Panc1 (cell line): Measurements from ENCODE around the gene UBE2J2. TPM values are rescaled to one million over a fixed set of nuclear protein-coding genes. Genes with fewer than 3 reads are reported as not detected.

Experiments
- ATAC-seq: fragments of 200-7000 bp; cut with Tn5 transposase; 2 replicates; pipeline ENCODE4 v1.9.1; 2020; ENCODE audit warnings: mild to moderate bottlenecking, moderate library complexity
- BruUV-seq: library from RNA; stranded (reverse); fragments of 400-500 nt; replicated peaks from 2 replicates; lab custom pipeline; 2021; lab: Mats Ljungman, UMichigan
- CTCF ChIA-PET: fragments of 300-600 bp; sonication (Branson Sonifier 250); formaldehyde crosslinking; loops from one replicate; lab custom pipeline; 2022; ENCODE audit warnings: antibody characterized with exemption; lab: Charles Lee
- POLR2A ChIA-PET: fragments of 300-600 bp; sonication (Branson Sonifier 250); formaldehyde crosslinking; loops from one replicate; lab custom pipeline; 2022; ENCODE audit warnings: antibody characterized with exemption; lab: Charles Lee
- DNase-seq: peaks from one replicate; pipeline ENCODE4 v3.0.0-alpha.2; 2010; ENCODE audit warnings: low read depth, low spot score
- H3K27ac ChIP-seq: 2 replicates; pipeline ENCODE4 v1.5.1; 2011; ENCODE audit warnings: mild to moderate bottlenecking, low read length, inconsistent platforms
- H3K27me3 ChIP-seq: fragments of 200-500 bp; sonication (Bioruptor generic); 2 replicates; pipeline ENCODE4 v1.6.0; 2014; ENCODE audit warnings: low read length, inconsistent platforms; ENCODE audit not compliant: control insufficient read depth, insufficient read depth
- H3K36me3 ChIP-seq: fragments of 200-500 bp; sonication (Bioruptor generic); 2 replicates; pipeline ENCODE4 v1.5.1; 2014; ENCODE audit warnings: inconsistent platforms, mild to moderate bottlenecking, low read length, moderate library complexity; ENCODE audit not compliant: control insufficient read depth, insufficient read depth
- H3K4me1 ChIP-seq: 2 replicates; pipeline ENCODE4 v1.5.1; 2011; ENCODE audit warnings: inconsistent platforms, mild to moderate bottlenecking, low read length, moderate library complexity; ENCODE audit not compliant: control insufficient read depth, insufficient read depth
- H3K4me3 ChIP-seq, 2 experiments: 2 replicates each; pipeline ENCODE4 v1.5.1; 2011 to 2012; ENCODE audit warnings: low read depth in 2 of 2, low read length in 2 of 2, mild to moderate bottlenecking in 2 of 2, inconsistent platforms in 1 of 2, moderate library complexity in 1 of 2
- H3K9me3 ChIP-seq: fragments of 200-500 bp; sonication (Bioruptor generic); 2 replicates; pipeline ENCODE4 v1.5.1; 2014; ENCODE audit warnings: low read depth, mild to moderate bottlenecking, inconsistent platforms, low read length, moderate library complexity; ENCODE audit not compliant: control insufficient read depth, insufficient read depth
- POLR2AphosphoS5 ChIP-seq: IDR thresholded peaks from 2 replicates; pipeline ENCODE4 v1.6.1; 2012; ENCODE audit warnings: mild to moderate bottlenecking, low read depth, low read length, moderate library complexity
- SIN3A ChIP-seq: IDR thresholded peaks from 2 replicates; pipeline ENCODE4 v1.6.1; 2012; ENCODE audit warnings: low read depth, mild to moderate bottlenecking, low read length, moderate library complexity, borderline replicate concordance; ENCODE audit not compliant: insufficient read depth
- TCF7L2 ChIP-seq: IDR thresholded peaks from 2 replicates; pipeline ENCODE4 v1.6.1; 2011; ENCODE audit warnings: mild to moderate bottlenecking, low read depth, low read length, inconsistent platforms
- in situ Hi-C: cut with HindIII; loops from 2 replicates; pipeline ENCODE4 v1.10.0; 2016; ENCODE audit warnings: low sequenced_read_pairs, low pct_unique_long_range_greater_than_20kb
- intact Hi-C: fragments of 100-400 bp; cut with micrococcal nuclease; formaldehyde crosslinking; loops from one replicate; pipeline ENCODE4 v1.10.0; 2022; ENCODE audit not compliant: unreplicated experiment
- total RNA-seq: library from RNA; stranded (reverse); gene quantifications from one replicate; pipeline ENCODE4 v1.2.1, GENCODE V29; 2021; ENCODE audit not compliant: unreplicated experiment
- TF ChIP-seq, protein P1 (sequence below): fragments of 450-650 bp; IDR thresholded peaks from 2 replicates; pipeline ENCODE4 v1.5.1; 2017; ENCODE audit warnings: mild to moderate bottlenecking
- TF ChIP-seq, protein P2 (sequence below), 2 experiments: IDR thresholded peaks; 2 replicates each; pipeline ENCODE4 v1.6.1; 2011 to 2012; ENCODE audit warnings: low read depth in 2 of 2, control low read depth in 1 of 2, low read length in 1 of 2, mild to moderate bottlenecking in 1 of 2, moderate library complexity in 1 of 2; ENCODE audit not compliant: insufficient read depth in 1 of 2

Gene UBE2J2
- total RNA-seq, 1 experiment from 2014 or later = 101 TPM

DNA sequence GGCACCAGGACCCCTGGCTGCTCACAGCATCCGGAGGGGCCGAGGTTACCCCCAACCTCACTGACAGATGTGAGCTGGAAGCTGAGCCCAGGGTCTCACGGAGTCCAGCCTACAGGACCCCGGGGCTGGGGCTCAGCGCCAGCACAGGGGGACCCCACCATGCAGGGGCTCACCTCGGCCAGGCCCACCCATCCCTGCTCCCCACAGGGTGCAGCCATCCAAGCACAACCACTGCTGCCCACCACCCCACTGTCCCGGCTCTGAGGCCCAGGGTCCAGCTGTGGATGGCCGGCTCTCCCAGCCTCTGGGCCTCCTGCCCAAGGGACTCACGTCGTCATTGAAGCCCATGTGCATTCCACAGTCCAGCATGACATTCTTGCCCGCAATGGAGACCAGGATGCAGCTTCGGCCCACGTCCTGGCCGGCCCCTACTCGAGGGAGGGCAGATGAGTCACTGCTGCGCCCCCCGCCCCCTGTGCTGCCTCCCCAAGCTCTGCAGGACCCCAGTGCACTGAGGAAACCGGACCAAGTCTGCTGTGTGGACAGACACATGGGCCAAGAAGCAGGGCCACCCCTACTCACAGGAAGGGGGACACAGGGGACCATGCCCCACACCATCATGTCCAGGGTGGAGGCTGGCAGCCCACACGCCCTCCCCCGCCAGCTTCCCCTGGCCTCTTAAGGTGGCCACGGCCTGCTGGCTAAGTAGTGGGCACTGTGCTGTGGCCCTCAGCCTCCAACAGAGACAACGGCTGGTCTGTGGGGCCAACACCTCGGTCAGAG, 47.2 kb upstream of the UBE2J2 start:
- Histone ChIP-seq H3K4me3 (no peak overlapping the region), H3K9me3 (no peaks in the 10 kb centered on the region), H3K4me1 (peaks cover 42% of the 10 kb centered on the region), H3K27me3 (no peaks in the 10 kb centered on the region), H3K27ac (no peak overlapping the region), H3K36me3 (no peaks in the 10 kb centered on the region; the same call in none of the 2 replicates)
- DNase-seq (no peak), ATAC-seq (no peak)
- ChIA-PET POLR2A (no interaction called here), CTCF (no interaction called here)
- BruUV-seq = no TSS peak
- intact Hi-C loops (no loop called here), in situ Hi-C loops (no loop called here)
- TF ChIP-seq, protein P1, sequence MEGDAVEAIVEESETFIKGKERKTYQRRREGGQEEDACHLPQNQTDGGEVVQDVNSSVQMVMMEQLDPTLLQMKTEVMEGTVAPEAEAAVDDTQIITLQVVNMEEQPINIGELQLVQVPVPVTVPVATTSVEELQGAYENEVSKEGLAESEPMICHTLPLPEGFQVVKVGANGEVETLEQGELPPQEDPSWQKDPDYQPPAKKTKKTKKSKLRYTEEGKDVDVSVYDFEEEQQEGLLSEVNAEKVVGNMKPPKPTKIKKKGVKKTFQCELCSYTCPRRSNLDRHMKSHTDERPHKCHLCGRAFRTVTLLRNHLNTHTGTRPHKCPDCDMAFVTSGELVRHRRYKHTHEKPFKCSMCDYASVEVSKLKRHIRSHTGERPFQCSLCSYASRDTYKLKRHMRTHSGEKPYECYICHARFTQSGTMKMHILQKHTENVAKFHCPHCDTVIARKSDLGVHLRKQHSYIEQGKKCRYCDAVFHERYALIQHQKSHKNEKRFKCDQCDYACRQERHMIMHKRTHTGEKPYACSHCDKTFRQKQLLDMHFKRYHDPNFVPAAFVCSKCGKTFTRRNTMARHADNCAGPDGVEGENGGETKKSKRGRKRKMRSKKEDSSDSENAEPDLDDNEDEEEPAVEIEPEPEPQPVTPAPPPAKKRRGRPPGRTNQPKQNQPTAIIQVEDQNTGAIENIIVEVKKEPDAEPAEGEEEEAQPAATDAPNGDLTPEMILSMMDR = no peak
- TF ChIP-seq SIN3A = no peak
- TF ChIP-seq, protein P2, sequence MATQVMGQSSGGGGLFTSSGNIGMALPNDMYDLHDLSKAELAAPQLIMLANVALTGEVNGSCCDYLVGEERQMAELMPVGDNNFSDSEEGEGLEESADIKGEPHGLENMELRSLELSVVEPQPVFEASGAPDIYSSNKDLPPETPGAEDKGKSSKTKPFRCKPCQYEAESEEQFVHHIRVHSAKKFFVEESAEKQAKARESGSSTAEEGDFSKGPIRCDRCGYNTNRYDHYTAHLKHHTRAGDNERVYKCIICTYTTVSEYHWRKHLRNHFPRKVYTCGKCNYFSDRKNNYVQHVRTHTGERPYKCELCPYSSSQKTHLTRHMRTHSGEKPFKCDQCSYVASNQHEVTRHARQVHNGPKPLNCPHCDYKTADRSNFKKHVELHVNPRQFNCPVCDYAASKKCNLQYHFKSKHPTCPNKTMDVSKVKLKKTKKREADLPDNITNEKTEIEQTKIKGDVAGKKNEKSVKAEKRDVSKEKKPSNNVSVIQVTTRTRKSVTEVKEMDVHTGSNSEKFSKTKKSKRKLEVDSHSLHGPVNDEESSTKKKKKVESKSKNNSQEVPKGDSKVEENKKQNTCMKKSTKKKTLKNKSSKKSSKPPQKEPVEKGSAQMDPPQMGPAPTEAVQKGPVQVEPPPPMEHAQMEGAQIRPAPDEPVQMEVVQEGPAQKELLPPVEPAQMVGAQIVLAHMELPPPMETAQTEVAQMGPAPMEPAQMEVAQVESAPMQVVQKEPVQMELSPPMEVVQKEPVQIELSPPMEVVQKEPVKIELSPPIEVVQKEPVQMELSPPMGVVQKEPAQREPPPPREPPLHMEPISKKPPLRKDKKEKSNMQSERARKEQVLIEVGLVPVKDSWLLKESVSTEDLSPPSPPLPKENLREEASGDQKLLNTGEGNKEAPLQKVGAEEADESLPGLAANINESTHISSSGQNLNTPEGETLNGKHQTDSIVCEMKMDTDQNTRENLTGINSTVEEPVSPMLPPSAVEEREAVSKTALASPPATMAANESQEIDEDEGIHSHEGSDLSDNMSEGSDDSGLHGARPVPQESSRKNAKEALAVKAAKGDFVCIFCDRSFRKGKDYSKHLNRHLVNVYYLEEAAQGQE (IDR thresholded peaks at IDR 0.05; ENCODE audit: insufficient read depth in 1 of 2, low read depth in 2 of 2, low read length in 1 of 2) = no peak
- TF ChIP-seq POLR2AphosphoS5 = no peak
- TF ChIP-seq TCF7L2 = no peak

DNA sequence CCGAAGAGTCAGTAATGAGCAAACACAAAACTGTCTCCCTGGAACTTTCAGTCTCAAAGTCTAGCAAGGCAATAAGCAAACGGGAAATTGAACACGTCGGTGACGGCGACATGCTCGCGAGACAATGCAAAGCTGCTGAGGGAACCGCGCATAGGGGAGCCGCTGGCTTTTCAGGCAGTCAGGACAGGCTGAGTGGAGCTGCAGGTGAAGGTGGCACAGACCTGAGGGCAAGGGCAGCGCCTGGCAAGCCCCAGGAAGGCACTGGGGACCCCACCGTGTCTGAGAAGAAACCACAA, 45.9 kb upstream of the UBE2J2 start:
- H3K27ac ChIP-seq = no peak overlapping the region
- H3K9me3 ChIP-seq = no peaks in the 10 kb centered on the region
- no peak for TF ChIP-seq TCF7L2
- TF ChIP-seq, protein P2 (IDR thresholded peaks at IDR 0.05; ENCODE audit: insufficient read depth in 1 of 2, low read depth in 2 of 2, low read length in 1 of 2) = no peak
- TF ChIP-seq SIN3A = no peak
- TF ChIP-seq POLR2AphosphoS5 = no peak
- TF ChIP-seq, protein P1 = no peak
- no peak overlapping the region for H3K4me3 ChIP-seq
- ChIA-PET POLR2A (no interaction called here), CTCF (no interaction called here)
- DNase-seq (no peak), ATAC-seq (no peak)
- BruUV-seq = no TSS peak
- intact Hi-C loops = no loop called here
- H3K4me1 ChIP-seq = peaks cover 38% of the 10 kb centered on the region
- no peaks in the 10 kb centered on the region for H3K27me3 ChIP-seq
- no peaks in the 10 kb centered on the region; the same call in 1 of the 2 replicates for H3K36me3 ChIP-seq
- in situ Hi-C loops = no loop called here
